ENCODE data around the gene TMPRSS6. TPM values are rescaled to one million over a fixed set of nuclear protein-coding genes. Genes with fewer than 3 reads are reported as not detected.
"Not testable (repeated sequence)": the region's sequence is repeated elsewhere in the genome, so short reads cannot be mapped to it uniquely, and the experiment has no call there.

The TMPRSS6 gene
- total RNA-seq, 1 donor from 2014 or later, result not detected

GRCh38 chr22:37077802-37078448 is 31.6 kb downstream of the TMPRSS6 start:
- intact Hi-C loops (cut with DNase I), result loop anchor here (5.0 kb wide), 1 partner anchor 124 kb away; no protein-coding TSS in a partner anchor
- ATAC-seq (ENCODE audit: poor library complexity) (peak; percentile 43), DNase-seq (peak; percentile 70)

DNA sequence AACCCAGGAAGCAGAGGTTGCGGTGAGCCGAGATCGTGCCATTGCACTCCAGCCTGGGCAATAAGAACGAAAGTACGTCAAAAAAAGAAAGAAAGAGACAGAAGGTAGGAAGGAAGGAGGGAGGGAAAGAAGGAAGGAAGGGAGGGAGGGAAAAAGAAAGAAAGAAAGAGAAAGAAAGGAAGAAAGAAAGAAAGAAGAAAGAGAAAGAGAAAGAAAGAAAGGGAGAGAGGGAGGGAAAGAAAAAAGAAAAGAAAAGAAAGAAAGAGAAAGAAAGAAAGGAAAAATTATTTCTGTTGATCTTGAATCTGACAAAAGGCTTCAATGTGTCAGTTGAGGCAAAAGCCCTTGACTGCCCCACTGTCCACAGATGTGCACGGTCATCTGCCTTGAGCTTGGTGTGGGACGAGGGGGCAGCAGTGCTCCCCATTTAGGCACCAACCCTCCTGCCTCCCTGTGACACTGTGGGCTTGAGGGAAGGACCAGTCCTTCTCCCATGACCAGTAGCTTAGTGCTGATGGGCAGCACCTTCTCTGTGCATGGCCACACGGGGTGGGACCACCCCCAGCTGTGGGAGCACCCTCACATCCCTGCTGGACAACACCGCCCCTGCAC is 33.6 kb downstream of the TMPRSS6 start:
- intact Hi-C loops (cut with DNase I), result loop anchor here (5.0 kb wide), 1 partner anchor 126 kb away; no protein-coding TSS in a partner anchor
- ATAC-seq (ENCODE audit: poor library complexity) (no peak), DNase-seq (no peak)

DNA sequence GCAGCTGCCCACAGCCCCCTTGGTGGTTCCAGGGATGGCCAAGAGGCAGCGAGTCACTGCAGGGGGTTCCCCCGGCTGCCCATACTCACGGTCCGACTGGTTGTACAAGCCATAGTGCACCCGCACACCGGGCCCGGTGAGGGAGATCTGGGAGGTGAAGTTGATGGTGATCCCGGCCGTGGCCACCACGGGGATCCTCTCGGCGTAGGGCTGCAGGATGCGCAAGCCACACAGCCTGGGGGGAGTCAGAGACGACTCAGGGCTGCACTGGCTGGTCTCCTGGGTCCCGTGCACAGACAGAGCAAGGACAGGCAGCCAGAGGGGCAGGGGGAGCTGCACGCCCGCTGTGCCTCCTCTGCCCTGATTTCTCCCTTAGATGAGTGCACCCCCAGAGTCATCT is 34.5 kb downstream of the TMPRSS6 start:
- ATAC-seq (ENCODE audit: poor library complexity) (no peak), DNase-seq (peak; percentile 13)
- intact Hi-C loops (cut with DNase I), result loop anchor here (5.0 kb wide), 1 partner anchor 127 kb away; no protein-coding TSS in a partner anchor

DNA sequence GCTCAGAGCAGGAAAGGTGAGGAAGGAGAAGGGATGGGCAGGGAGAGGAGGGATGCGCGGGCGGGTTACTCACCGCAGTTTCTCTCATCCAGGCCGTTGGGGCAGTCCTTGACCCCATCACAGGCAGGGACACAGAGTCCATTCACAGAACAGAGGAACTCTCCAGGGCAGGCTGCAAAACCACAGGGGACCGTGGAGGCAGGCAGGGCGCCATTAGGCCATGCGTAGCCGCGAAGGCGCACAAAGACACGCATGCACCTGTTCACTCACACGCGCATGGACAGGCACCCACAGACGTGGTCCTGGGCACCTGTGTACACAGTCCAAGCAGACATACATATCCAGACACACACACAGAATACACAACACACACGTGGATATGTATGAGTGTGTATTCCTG is 35.0 kb downstream of the TMPRSS6 start:
- DNase-seq (peak; percentile 30), ATAC-seq (ENCODE audit: poor library complexity) (no peak)
- intact Hi-C loops (cut with DNase I), result no loop called here

DNA sequence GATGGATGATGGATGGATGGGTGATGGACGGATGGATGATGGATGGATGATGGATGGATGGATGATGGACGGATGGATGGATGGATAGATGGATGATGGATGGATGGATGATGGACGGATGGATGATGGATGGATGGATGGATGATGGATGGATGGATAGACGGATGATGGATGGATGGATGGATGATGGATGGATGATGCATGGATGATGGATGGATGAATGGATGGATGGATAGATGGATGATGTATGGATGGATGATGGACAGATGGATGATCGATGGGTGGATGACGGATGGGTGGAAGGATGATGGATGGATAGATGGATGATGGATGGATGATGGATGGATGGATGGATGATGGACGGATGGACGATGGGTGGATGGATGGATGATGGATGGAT is 36.8 kb downstream of the TMPRSS6 start:
- no peak for ATAC-seq (ENCODE audit: poor library complexity)
- intact Hi-C loops (cut with DNase I), result no loop called here
- no peak for DNase-seq

DNA sequence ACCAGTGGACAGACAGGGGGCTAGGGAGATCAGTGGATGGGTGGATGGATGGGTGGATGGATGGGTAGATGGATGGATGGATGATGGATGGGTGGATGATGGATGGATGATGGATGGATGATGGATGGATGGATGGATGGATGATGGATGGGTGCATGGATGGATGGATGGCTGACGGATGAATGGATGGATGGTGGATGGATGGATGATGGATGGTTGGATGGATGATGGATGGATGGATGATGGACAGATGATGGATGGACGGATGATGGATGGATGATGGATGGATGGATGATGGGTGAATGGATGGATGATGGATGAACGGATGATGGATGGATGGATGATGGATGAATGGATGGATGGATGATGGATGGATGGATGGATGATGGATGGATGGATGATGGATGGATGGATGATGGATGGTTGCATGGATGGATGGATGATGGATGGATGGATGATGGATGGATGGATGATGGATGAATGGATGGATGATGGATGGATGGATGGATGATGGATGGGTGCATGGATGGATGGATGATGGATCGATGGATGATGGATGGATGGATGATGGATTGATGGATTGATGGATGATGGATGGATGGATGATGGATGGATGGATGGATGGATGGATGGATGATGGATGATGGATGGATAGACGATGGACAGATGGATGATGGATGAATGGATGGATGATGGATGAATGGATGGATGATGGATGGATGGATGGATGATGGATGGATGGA is 37.5 kb downstream of the TMPRSS6 start:
- intact Hi-C loops (cut with DNase I); DNase-seq; ATAC-seq (ENCODE audit: poor library complexity): not testable (repeated sequence)

DNA sequence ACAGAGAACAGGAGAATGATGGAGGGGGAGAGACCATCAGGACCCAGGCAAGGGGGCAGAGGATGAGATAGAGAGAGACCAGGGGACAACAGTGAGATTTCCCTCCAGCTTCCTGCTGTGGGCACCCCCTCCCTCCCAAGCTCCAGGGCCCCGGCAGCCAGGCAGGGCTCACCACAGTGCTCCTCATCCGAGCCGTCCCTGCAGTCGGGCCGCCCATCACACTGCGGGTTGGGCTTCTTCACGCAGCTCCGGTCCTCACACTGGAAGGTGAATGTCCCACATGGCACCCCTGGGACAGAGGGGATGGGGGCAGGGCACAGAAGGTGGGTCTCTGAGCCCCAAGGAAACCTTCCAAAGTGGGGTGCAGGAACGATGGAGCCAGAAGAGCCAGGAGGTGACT is 38.8 kb downstream of the TMPRSS6 start:
- intact Hi-C loops (cut with DNase I), result no loop called here
- ATAC-seq (ENCODE audit: poor library complexity), result no peak
- DNase-seq, result peak; percentile 26

DNA sequence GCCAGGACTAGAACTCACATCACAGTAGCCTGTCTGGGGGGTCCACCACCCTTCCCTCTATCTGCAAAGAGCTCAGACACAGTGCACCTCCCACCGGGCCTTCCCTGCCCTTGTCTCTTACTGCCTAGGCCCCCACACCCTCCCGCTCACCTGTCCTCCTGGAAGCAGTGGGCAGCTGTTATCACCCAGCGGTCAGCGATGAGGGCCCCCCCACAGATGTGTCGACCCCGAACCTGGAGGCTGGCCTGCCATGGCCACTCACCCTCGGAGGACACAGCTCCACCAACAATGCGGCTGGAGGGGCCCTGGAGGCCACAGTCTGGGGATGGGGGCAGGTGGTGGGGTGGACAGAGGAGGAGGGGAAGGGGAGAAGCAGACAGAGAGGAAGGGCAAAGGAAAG is 39.2 kb downstream of the TMPRSS6 start:
- ATAC-seq (ENCODE audit: poor library complexity) (no peak), DNase-seq (no peak)
- intact Hi-C loops (cut with DNase I), result no loop called here

- intact Hi-C loops (cut with DNase I), result no loop called here
- no peak for DNase-seq
- no peak for ATAC-seq (ENCODE audit: poor library complexity)
These were observed 39.8 kb downstream of the TMPRSS6 start for GRCh38 chr22:37069719-37070118.

DNA sequence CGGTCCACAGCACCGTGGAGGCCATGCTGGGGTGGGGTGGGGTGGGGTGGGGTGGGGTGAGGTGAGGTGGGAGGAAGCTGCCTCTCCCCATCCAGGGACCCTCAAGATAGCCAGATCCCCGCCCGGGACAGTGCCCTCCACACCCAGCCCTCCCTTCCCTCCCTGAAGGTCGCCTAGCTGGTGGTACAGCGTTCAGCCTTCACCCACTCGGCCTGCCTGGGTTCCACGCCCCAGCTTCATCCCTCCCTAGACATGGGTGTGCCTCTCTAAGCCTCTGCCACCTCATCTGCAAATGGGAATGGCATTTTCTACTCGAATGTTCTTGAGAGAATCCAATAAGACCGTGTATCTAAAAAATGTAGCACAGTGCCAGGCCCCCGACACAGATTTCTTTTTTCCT is 40.2 kb downstream of the TMPRSS6 start:
- ATAC-seq (ENCODE audit: poor library complexity) (no peak), DNase-seq (no peak)

DNA sequence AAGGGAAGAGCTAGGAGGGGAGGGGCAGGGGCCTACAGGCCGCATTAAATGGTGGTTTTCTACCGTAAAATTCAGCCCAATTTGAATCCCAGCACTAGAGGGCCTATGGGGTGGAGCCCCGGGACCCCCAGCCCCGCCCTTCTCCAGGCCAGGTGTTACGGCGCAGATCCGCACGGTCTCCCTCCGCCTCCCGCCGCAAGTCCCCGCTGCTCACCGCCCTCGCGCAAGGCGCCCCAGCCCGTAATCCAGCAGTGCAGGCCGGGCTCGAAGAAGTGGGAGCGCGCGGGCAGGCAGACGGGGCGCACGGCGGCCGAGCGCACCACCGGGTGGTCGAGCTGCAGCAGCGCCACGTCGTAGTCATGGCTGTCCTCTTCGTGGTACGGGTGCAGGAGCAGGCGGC is 40.7 kb downstream of the TMPRSS6 start:
- DNase-seq (no peak), ATAC-seq (ENCODE audit: poor library complexity) (no peak)
- intact Hi-C loops (cut with DNase I), result no loop called here

More for the DNA sequence above, 40.2 kb downstream of the TMPRSS6 start:
- intact Hi-C loops (cut with DNase I), result no loop called here

DNA sequence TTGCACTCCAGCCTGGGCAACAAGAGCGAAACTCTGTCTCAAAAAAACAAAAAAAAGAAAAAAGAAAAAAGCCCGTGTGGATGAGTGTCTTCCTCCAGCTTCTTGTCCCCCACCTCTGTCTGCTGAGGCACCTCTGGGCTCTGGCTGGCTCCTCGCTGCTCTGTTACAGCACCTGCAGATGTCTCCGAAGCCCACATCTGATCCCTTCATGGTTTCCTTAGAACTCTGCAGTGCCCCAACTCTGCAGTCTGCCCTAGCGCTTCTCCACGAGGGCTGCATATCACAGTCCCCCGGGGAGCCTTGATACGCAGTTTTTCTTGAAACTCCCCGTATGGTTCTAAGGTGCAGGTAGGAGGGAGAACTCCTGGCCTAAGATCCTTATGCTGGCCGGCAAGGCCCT is 42.1 kb downstream of the TMPRSS6 start:
- ATAC-seq (ENCODE audit: poor library complexity), result no peak
- intact Hi-C loops (cut with DNase I), result no loop called here
- DNase-seq, result no peak

- intact Hi-C loops (cut with DNase I), result no loop called here
- DNase-seq (no peak), ATAC-seq (ENCODE audit: poor library complexity) (no peak)
These were observed 43.6 kb downstream of the TMPRSS6 start for GRCh38 chr22:37065961-37066360.

GRCh38 chr22:37065180-37065579 is 44.3 kb downstream of the TMPRSS6 start:
- DNase-seq, result no peak
- no peak for ATAC-seq (ENCODE audit: poor library complexity)
- intact Hi-C loops (cut with DNase I), result no loop called here

DNA sequence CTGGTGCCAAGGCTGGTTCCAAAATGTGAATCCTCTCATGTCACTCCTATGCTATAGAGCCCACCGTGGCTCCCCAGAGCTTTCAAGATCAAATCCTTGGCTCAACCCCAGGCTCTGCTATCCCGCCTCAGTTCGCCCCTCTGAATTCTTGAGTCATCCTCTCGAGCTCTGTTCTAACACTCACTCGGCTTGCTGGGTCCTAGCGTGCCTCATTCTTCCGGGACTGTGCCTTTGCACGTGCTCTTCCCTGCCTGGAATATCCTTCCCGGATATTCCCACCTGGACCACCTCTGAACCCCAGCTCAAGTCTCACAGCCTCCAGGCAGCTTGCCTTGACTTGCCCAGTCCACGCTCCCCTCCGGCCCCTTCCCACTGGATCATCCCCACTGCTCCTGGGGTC is 45.0 kb downstream of the TMPRSS6 start:
- ATAC-seq (ENCODE audit: poor library complexity) (no peak), DNase-seq (no peak)
- intact Hi-C loops (cut with DNase I), result no loop called here

GRCh38 chr22:37063431-37064420 is 45.8 kb downstream of the TMPRSS6 start:
- ATAC-seq (ENCODE audit: poor library complexity) (no peak), DNase-seq (no peak)
- intact Hi-C loops (cut with DNase I), result no loop called here

GRCh38 chr22:37062702-37063381 is 46.7 kb downstream of the TMPRSS6 start:
- ATAC-seq (ENCODE audit: poor library complexity) (no peak), DNase-seq (no peak)
- intact Hi-C loops (cut with DNase I), result no loop called here

DNA sequence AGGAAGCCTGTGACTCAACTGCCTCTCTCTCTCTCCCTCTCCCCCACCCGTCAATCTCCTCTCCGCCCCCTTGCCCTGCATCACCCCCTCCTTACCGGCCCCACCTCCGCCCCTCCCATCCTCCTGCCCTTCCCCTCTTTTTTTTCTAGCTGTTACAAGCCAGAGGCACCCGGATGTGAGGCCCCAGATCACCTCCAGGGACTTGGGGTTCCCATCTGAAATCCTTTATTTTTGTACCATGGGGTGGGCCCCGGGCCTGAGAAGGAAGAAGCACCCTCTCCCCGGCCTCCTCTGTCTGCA is 47.2 kb downstream of the TMPRSS6 start:
- ATAC-seq (ENCODE audit: poor library complexity) (no peak), DNase-seq (no peak)
- intact Hi-C loops (cut with DNase I), result no loop called here

Data from Right ventricle myocardium superior (tissue), 1 donor.